ENCODE results near the gene ZNF679. TPM values are rescaled to one million over a fixed set of nuclear protein-coding genes. Genes with fewer than 3 reads are reported as not detected.

Gene ZNF679
- total RNA-seq, 1 experiment from 2014 or later, result not detected

DNA sequence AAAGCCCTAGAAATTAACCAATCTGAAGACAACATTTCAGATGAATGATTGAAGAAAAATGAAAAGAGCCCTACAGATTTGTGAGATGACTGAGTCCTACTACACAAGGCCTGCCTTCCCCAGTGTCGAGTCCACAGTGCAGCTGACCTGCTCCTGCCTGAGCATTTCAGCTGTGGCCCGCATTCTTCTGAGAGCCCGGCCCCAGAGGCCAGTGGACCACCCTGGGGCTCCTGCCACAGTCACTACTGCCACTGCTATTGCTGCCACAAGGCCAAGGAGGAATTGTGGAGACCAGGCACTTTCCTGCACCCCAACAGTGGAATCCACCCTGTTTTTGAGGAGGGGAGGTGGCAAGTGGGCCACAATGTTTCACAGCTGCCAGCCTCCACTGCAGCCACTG is 40.9 kb upstream of the ZNF679 start:
- CTCF ChIA-PET, result no interaction called here
- DNase-seq (ENCODE audit: low spot score), result no peak
- H3K4me1 Mint-ChIP-seq, result no peaks in the 10 kb centered on the region
- no peak overlapping the region for H3K27ac Mint-ChIP-seq
- no peak for TF ChIP-seq CREB1 (CRISPR knock-in tag; IDR thresholded peaks at IDR 0.05)
- TF ChIP-seq, protein P1, sequence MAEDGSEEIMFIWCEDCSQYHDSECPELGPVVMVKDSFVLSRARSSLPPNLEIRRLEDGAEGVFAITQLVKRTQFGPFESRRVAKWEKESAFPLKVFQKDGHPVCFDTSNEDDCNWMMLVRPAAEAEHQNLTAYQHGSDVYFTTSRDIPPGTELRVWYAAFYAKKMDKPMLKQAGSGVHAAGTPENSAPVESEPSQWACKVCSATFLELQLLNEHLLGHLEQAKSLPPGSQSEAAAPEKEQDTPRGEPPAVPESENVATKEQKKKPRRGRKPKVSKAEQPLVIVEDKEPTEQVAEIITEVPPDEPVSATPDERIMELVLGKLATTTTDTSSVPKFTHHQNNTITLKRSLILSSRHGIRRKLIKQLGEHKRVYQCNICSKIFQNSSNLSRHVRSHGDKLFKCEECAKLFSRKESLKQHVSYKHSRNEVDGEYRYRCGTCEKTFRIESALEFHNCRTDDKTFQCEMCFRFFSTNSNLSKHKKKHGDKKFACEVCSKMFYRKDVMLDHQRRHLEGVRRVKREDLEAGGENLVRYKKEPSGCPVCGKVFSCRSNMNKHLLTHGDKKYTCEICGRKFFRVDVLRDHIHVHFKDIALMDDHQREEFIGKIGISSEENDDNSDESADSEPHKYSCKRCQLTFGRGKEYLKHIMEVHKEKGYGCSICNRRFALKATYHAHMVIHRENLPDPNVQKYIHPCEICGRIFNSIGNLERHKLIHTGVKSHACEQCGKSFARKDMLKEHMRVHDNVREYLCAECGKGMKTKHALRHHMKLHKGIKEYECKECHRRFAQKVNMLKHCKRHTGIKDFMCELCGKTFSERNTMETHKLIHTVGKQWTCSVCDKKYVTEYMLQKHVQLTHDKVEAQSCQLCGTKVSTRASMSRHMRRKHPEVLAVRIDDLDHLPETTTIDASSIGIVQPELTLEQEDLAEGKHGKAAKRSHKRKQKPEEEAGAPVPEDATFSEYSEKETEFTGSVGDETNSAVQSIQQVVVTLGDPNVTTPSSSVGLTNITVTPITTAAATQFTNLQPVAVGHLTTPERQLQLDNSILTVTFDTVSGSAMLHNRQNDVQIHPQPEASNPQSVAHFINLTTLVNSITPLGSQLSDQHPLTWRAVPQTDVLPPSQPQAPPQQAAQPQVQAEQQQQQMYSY (CRISPR knock-in tag; IDR thresholded peaks at IDR 0.05), result no peak
- no peak for TF ChIP-seq ZNF423 (CRISPR knock-in tag; IDR thresholded peaks at IDR 0.05)
- TF ChIP-seq, protein P2, sequence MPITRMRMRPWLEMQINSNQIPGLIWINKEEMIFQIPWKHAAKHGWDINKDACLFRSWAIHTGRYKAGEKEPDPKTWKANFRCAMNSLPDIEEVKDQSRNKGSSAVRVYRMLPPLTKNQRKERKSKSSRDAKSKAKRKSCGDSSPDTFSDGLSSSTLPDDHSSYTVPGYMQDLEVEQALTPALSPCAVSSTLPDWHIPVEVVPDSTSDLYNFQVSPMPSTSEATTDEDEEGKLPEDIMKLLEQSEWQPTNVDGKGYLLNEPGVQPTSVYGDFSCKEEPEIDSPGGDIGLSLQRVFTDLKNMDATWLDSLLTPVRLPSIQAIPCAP (CRISPR knock-in tag; IDR thresholded peaks at IDR 0.05), result no peak
- TF ChIP-seq, protein P3, sequence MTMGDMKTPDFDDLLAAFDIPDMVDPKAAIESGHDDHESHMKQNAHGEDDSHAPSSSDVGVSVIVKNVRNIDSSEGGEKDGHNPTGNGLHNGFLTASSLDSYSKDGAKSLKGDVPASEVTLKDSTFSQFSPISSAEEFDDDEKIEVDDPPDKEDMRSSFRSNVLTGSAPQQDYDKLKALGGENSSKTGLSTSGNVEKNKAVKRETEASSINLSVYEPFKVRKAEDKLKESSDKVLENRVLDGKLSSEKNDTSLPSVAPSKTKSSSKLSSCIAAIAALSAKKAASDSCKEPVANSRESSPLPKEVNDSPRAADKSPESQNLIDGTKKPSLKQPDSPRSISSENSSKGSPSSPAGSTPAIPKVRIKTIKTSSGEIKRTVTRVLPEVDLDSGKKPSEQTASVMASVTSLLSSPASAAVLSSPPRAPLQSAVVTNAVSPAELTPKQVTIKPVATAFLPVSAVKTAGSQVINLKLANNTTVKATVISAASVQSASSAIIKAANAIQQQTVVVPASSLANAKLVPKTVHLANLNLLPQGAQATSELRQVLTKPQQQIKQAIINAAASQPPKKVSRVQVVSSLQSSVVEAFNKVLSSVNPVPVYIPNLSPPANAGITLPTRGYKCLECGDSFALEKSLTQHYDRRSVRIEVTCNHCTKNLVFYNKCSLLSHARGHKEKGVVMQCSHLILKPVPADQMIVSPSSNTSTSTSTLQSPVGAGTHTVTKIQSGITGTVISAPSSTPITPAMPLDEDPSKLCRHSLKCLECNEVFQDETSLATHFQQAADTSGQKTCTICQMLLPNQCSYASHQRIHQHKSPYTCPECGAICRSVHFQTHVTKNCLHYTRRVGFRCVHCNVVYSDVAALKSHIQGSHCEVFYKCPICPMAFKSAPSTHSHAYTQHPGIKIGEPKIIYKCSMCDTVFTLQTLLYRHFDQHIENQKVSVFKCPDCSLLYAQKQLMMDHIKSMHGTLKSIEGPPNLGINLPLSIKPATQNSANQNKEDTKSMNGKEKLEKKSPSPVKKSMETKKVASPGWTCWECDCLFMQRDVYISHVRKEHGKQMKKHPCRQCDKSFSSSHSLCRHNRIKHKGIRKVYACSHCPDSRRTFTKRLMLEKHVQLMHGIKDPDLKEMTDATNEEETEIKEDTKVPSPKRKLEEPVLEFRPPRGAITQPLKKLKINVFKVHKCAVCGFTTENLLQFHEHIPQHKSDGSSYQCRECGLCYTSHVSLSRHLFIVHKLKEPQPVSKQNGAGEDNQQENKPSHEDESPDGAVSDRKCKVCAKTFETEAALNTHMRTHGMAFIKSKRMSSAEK (CRISPR knock-in tag; IDR thresholded peaks at IDR 0.05; ENCODE audit: borderline replicate concordance), result no peak
- TF ChIP-seq SMAD3 (CRISPR knock-in tag; IDR thresholded peaks at IDR 0.05; ENCODE audit: borderline replicate concordance), result no peak
- TF ChIP-seq, protein P4, sequence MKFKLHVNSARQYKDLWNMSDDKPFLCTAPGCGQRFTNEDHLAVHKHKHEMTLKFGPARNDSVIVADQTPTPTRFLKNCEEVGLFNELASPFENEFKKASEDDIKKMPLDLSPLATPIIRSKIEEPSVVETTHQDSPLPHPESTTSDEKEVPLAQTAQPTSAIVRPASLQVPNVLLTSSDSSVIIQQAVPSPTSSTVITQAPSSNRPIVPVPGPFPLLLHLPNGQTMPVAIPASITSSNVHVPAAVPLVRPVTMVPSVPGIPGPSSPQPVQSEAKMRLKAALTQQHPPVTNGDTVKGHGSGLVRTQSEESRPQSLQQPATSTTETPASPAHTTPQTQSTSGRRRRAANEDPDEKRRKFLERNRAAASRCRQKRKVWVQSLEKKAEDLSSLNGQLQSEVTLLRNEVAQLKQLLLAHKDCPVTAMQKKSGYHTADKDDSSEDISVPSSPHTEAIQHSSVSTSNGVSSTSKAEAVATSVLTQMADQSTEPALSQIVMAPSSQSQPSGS (CRISPR knock-in tag; IDR thresholded peaks at IDR 0.05; ENCODE audit: borderline replicate concordance, low read depth), result no peak
- no peak for TF ChIP-seq ATF1 (CRISPR knock-in tag; IDR thresholded peaks at IDR 0.05)
- no peak for TF ChIP-seq EMX1 (CRISPR knock-in tag; IDR thresholded peaks at IDR 0.05)
- TF ChIP-seq ZNF121 (CRISPR knock-in tag; IDR thresholded peaks at IDR 0.05), result no peak
- no peak for TF ChIP-seq ZNF396 (CRISPR knock-in tag; IDR thresholded peaks at IDR 0.05; ENCODE audit: borderline replicate concordance)
- TF ChIP-seq, protein P5, sequence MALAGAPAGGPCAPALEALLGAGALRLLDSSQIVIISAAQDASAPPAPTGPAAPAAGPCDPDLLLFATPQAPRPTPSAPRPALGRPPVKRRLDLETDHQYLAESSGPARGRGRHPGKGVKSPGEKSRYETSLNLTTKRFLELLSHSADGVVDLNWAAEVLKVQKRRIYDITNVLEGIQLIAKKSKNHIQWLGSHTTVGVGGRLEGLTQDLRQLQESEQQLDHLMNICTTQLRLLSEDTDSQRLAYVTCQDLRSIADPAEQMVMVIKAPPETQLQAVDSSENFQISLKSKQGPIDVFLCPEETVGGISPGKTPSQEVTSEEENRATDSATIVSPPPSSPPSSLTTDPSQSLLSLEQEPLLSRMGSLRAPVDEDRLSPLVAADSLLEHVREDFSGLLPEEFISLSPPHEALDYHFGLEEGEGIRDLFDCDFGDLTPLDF (CRISPR knock-in tag; IDR thresholded peaks at IDR 0.05), result no peak
- TF ChIP-seq ZNF317 (CRISPR knock-in tag; IDR thresholded peaks at IDR 0.05; ENCODE audit: borderline replicate concordance, low read depth), result no peak
- TF ChIP-seq, protein P6, sequence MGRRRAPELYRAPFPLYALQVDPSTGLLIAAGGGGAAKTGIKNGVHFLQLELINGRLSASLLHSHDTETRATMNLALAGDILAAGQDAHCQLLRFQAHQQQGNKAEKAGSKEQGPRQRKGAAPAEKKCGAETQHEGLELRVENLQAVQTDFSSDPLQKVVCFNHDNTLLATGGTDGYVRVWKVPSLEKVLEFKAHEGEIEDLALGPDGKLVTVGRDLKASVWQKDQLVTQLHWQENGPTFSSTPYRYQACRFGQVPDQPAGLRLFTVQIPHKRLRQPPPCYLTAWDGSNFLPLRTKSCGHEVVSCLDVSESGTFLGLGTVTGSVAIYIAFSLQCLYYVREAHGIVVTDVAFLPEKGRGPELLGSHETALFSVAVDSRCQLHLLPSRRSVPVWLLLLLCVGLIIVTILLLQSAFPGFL (CRISPR knock-in tag; IDR thresholded peaks at IDR 0.05; ENCODE audit: borderline replicate concordance), result no peak
- TF ChIP-seq GRHL2 (CRISPR knock-in tag; IDR thresholded peaks at IDR 0.05; ENCODE audit: insufficient replicate concordance, severe bottlenecking), result no peak
- TF ChIP-seq, protein P7, sequence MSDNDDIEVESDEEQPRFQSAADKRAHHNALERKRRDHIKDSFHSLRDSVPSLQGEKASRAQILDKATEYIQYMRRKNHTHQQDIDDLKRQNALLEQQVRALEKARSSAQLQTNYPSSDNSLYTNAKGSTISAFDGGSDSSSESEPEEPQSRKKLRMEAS (CRISPR knock-in tag; IDR thresholded peaks at IDR 0.05), result no peak
- TF ChIP-seq TP53 (CRISPR knock-in tag; IDR thresholded peaks at IDR 0.05), result no peak
- no peak for TF ChIP-seq ZNF671 (CRISPR knock-in tag; IDR thresholded peaks at IDR 0.05)
- TF ChIP-seq CREM (CRISPR knock-in tag; IDR thresholded peaks at IDR 0.05), result no peak
- TF ChIP-seq TEAD1 (CRISPR knock-in tag; IDR thresholded peaks at IDR 0.05), result no peak
- peaks cover 41% of the 10 kb centered on the region for H3K36me3 Mint-ChIP-seq
- ATAC-seq, result no peak
- POLR2A ChIA-PET, result no interaction called here
- H3K27me3 Mint-ChIP-seq (ENCODE audit: low read depth), result peaks cover 3% of the 10 kb centered on the region; the same call in 1 of the 2 replicates
- no peak overlapping the region for H3K4me3 Mint-ChIP-seq
- H3K9me3 Mint-ChIP-seq, result peaks cover 49% of the 10 kb centered on the region

All from WTC11 (cell line).